T47D (cell line): ENCODE results near the gene PDRG1.
"Not testable (repeated sequence)": the region's sequence is repeated elsewhere in the genome, so short reads cannot be mapped to it uniquely, and the experiment has no call there.

Source experiments
- DNase-seq, 2 experiments: peaks; one replicate each; pipeline versions ENCODE4 v3.0.0 to v3.0.0-alpha.2; 2011 to 2012; ENCODE audit warnings: low read depth in 1 of 2, low spot score in 1 of 2
- JUND ChIP-seq: IDR thresholded peaks from 2 replicates; pipeline ENCODE4 v1.6.1; 2012; ENCODE audit warnings: low read depth
- in situ Hi-C: cut with HindIII; loops from 2 replicates; pipeline ENCODE4 v1.10.0; 2016; ENCODE audit warnings: low sequenced_read_pairs, low pct_unique_long_range_greater_than_20kb

PDRG1 gene

GRCh38 chr20:31930779-31931178, 21.1 kb downstream of the PDRG1 start:
- TF ChIP-seq JUND, result no peak
- in situ Hi-C loops, result no loop called here
- DNase-seq, result no peak

DNA sequence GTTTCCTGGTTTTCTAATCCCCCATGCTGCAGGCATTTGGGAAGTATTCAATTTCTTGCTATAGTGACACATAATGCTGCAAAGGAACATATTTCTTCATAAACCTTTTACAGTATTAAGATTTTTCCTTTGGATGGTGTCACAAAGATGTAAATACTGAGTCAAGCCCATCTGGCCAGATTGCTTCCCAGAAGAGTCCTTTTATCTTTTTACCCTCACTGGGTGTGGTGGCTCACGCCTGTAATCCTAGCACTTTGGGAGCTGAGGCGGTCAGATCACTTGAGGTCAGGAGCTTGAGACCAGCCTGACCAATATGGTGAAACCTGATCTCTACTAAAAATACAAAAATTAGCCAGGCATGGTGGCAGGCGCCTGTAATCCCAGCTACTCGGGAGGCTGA, 22.2 kb downstream of the PDRG1 start:
- in situ Hi-C loops, DNase-seq: not testable (repeated sequence)

DNA sequence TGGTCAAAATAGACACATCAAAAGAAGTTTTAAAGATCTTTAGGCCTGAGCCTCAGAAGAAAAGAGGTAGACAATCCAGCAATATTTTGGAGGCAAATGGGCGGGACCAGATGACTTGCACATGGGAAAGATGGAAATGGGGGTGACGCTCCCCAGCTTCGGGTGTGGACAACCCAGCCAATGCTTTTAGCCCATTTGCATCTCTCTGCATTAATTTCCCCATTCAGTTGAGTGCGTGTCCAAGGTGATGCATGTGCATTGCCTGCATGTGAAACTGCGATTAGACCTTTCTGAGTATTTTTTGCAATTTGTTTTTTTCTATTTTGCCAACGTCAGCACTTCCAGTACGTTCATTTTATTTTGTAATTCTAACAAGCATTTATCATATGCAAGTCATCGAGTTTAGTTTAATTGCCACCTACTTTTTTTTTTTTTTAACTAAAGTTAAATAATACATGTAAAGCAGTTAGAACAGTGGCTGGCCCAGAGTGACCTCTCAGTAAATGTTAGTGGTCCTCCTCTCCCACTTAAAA, 24.2 kb downstream of the PDRG1 start:
- in situ Hi-C loops, result no loop called here
- TF ChIP-seq JUND, result no peak
- DNase-seq, result no peak

- DNase-seq, result no peak
- in situ Hi-C loops, result no loop called here
- TF ChIP-seq JUND, result no peak
Measured at GRCh38 chr20:31926493-31926892, 25.4 kb downstream of the PDRG1 start.

- no peak for DNase-seq
- TF ChIP-seq JUND, result no peak
- in situ Hi-C loops, result no loop called here
Measured at GRCh38 chr20:31925631-31926030, 26.2 kb downstream of the PDRG1 start.

GRCh38 chr20:31924561-31924960, 27.3 kb downstream of the PDRG1 start:
- no peak for TF ChIP-seq JUND
- in situ Hi-C loops, result no loop called here
- DNase-seq, result no peak

DNA sequence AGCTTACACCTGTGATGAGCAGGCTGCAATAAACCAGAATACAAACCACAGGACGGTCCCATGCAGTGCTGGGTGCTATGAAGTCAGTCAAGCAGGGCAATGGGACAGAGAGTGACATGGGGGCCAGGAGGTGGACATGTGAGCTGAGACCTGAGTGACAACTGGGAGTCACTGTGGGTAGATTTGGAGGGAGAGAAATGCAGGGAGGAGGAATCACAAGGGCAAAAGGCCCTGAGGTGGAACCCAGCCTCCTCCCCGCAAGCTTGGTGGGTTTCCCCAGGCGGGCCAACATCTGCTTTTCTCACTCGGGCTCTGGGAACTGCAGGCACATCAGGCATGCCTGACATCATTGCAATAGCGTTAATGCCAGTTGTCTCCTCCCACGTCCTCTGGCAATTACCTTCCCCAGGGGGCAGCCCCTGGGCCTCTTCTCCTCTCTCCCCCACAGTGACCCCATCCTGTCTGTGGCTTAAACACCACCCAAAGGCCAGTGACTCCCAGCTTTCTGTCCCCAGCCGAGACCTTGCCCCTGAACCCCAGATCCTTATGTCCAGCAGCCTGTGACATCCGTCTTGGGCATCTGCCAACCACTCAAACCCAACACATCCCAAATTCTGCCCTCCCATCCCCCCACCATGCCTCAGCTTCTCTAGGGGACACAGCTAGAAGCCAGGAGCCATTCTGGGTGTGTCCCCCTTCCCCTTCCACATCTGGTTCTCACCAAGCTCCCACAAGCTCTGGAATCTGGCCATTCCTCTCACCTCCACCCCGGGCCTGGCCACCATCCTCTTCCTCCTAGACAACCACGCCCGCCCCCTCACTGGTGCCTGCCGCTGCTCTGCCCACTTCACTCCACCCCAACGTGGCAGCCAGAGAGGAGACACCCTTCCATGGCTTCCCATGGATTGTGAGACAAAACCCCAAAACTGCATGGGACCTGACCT, 28.2 kb downstream of the PDRG1 start:
- no peak for TF ChIP-seq JUND
- in situ Hi-C loops, result no loop called here
- DNase-seq, result no peak

DNA sequence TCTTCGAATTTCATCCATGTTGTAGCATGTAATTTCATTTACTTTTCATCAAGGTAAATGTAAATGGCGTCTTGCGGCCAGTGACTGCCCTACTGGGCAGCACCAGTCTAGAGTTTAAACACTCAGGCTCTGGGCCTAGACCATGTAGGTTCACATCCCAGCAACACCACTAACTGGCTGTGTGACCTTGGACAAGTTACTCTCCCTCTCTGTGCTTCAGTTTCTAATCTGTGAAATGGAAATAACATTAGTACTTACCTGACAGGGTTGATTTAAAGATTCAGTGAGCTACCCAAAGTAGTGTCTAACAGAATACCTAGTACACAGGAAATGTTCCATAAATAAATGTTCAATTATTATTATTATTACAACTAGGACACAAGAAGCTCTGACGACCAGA, 29.3 kb downstream of the PDRG1 start:
- in situ Hi-C loops, result no loop called here
- TF ChIP-seq JUND, result no peak
- no peak for DNase-seq

GRCh38 chr20:31922181-31922580, 29.7 kb downstream of the PDRG1 start:
- in situ Hi-C loops, result no loop called here
- no peak for DNase-seq
- TF ChIP-seq JUND, result no peak

GRCh38 chr20:31921480-31921879, 30.4 kb downstream of the PDRG1 start:
- DNase-seq, in situ Hi-C loops: not testable (repeated sequence)

- DNase-seq, result no peak
- in situ Hi-C loops, result no loop called here
- no peak for TF ChIP-seq JUND
Measured at GRCh38 chr20:31920275-31920855, 31.5 kb downstream of the PDRG1 start.

DNA sequence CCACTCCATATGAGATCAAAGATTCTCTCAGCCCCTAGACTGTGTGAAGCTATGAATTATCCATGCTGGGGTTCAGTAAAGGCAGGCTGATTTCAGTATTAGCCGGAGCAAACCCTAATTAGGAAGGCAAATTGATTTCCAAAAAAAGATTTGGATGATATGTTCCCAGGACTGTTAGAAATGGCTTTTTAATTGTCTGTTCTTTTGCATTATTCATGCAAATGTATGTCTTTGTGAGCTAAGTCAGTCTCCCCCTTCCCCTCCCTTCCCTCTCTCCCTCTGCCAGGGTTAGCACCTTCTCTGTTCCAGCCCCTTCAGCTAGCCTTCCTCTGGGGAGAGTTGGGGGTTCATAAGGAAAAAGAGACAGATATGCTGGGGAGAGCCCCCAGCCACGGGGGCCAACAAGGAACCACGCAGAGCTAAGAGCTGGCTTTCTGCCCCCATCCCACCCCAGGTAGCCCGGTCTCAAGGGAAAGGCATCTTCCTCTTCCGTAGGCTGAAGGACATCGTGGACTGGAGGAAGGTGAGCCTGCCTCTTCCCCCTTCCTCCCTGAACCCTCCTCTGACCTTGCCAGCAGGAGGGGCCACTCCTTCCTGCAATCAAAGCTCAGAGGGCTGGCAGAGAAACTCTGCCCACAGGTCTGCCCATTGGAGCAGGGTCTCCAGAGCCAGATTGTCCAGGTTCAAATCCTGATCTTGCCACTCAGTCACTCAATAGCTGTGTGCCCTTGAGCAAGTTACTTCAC, 32.3 kb downstream of the PDRG1 start:
- in situ Hi-C loops, result no loop called here
- no peak for TF ChIP-seq JUND
- no peak for DNase-seq
